Spleen (tissue), 11 donors: ENCODE results near the gene CEP250. TPM values are rescaled to one million over a fixed set of nuclear protein-coding genes. Genes with fewer than 3 reads are reported as not detected.

ENCODE experiments used
- DNase-seq: peaks from one replicate; pipeline ENCODE4 v3.0.0-alpha.2; 2020
- H3K27ac ChIP-seq, 8 donors: fragments of 200-600 bp; sonication (generic) in 7 of 8; 1 replicate in 4 of 8; 2 replicates in 4 of 8; pipeline versions ENCODE4 v1.5.0 to v1.8.0; 2016 to 2021; ENCODE audit warnings: inconsistent platforms in 4 of 8, mild to moderate bottlenecking in 4 of 8, moderate library complexity in 1 of 8
- H3K27me3 ChIP-seq, 7 donors: fragments of 200-600 bp; sonication (generic) in 6 of 7; replicated peaks in 1 of 7; 1 replicate in 4 of 7; 2 replicates in 3 of 7; pipeline versions ENCODE4 v1.5.0 to v1.8.0; 2016 to 2021; ENCODE audit warnings: inconsistent platforms in 3 of 7, mild to moderate bottlenecking in 1 of 7
- H3K36me3 ChIP-seq, 6 donors: fragments of 200-600 bp; sonication (generic) in 5 of 6; 1 replicate in 4 of 6; 2 replicates in 2 of 6; pipeline versions ENCODE4 v1.5.0 to v1.8.0; 2016 to 2021; ENCODE audit warnings: inconsistent platforms in 2 of 6
- H3K4me1 ChIP-seq, 6 donors: fragments of 200-600 bp; sonication (generic) in 5 of 6; 1 replicate in 3 of 6; 2 replicates in 3 of 6; pipeline versions ENCODE4 v1.5.0 to v1.8.0; 2016 to 2021; ENCODE audit warnings: inconsistent platforms in 3 of 6
- H3K4me3 ChIP-seq, 8 donors: fragments of 200-600 bp; sonication (generic) in 7 of 8; 1 replicate in 4 of 8; 2 replicates in 4 of 8; pipeline versions ENCODE4 v1.5.0 to v1.8.0; 2016 to 2021; ENCODE audit warnings: inconsistent platforms in 4 of 8, mild to moderate bottlenecking in 4 of 8, moderate library complexity in 2 of 8
- H3K9me3 ChIP-seq, 8 donors: fragments of 200-600 bp; sonication (generic) in 7 of 8; 1 replicate in 4 of 8; 2 replicates in 4 of 8; pipeline versions ENCODE4 v1.5.0 to v1.8.0; 2016 to 2021; ENCODE audit warnings: inconsistent platforms in 4 of 8
- POLR2A ChIP-seq, 3 donors: fragments of 450-650 bp; IDR thresholded peaks; one replicate each; pipeline ENCODE4 v1.5.1; 2017; ENCODE audit warnings: antibody characterized with exemption in 3 of 3, mild to moderate bottlenecking in 1 of 3
- POLR2AphosphoS5 ChIP-seq, 3 donors: sonication (generic); formaldehyde crosslinking; IDR thresholded peaks; one replicate each; pipeline ENCODE4 v1.5.1; 2017; ENCODE audit warnings: antibody characterized with exemption in 3 of 3
- WGBS, 5 donors: extraction: QIAGEN DNeasy Blood & Tissue Kit in 3 of 5; methylation state at CpG; one replicate each; pipeline versions ENCODE4 v1.1.5 to v1.1.7; 2013 to 2018; 5-methylcytosine and 5-hydroxymethylcytosine counted together
- intact Hi-C: fragments of 100-400 bp; cut with DNase I; formaldehyde crosslinking; loops from one replicate; pipeline ENCODE4 v1.15.0; 2023; ENCODE audit warnings: low total_unique reads
- polyA plus RNA-seq, 3 donors: library from polyadenylated mRNA; stranded (reverse); fragments of 200-250 nt; gene quantifications; one replicate each; pipeline ENCODE4 v1.2.1, GENCODE V29; 2013
- total RNA-seq, 7 donors: library from RNA; depleted of rRNA in 3 of 7; stranded (reverse); fragments of >200 nt in 3 of 7; fragmentation: NEBNext Ultra II Directional in 4 of 7; extraction: Animal tissue kit (Norgen Biotek cat#: 25700) in 4 of 7; gene quantifications; one replicate each; pipeline versions ENCODE4 v1.1.0 to v1.2.1, GENCODE V29; 2016 to 2021
- TF ChIP-seq, protein P1 (sequence below), 11 experiments: fragments of 200-600 bp in 7 of 11; fragments of 450-650 bp in 4 of 11; sonication (generic) in 4 of 11; IDR thresholded peaks in 8 of 11; conservative IDR thresholded peaks in 3 of 11; 1 replicate in 7 of 11; 2 replicates in 4 of 11; pipeline versions ENCODE4 v1.4.0 to v1.8.0; 2016 to 2021; ENCODE audit warnings: antibody characterized with exemption in 11 of 11, inconsistent platforms in 4 of 11, mild to moderate bottlenecking in 1 of 11
- donor health status: healthy with polysubstance abuse.
- donor health status: DM: no; HTN: no; CAD: no; lungs with moderate emphysema.
- donor health status: DM: no; HTN: no; CAD: no.
- donor health status: Bipolar disorder and iron deficiency.
- donor health status: healthy.
- donor health status: DM: no; HTN: no; CAD: no.
- donor health status: DM: yes; HTN: yes; CAD: no.

CEP250 gene
- total and polyA plus RNA-seq, 10 donors: 15.2 to 70.0 (median 45.7) TPM

- 69 to 74% (median 71%) methylated on average over 3 of the region's 3 CpGs for WGBS, 5 donors
Measured at GRCh38 chr20:35472209-35472608, 16.8 kb downstream of the CEP250 start.

DNA sequence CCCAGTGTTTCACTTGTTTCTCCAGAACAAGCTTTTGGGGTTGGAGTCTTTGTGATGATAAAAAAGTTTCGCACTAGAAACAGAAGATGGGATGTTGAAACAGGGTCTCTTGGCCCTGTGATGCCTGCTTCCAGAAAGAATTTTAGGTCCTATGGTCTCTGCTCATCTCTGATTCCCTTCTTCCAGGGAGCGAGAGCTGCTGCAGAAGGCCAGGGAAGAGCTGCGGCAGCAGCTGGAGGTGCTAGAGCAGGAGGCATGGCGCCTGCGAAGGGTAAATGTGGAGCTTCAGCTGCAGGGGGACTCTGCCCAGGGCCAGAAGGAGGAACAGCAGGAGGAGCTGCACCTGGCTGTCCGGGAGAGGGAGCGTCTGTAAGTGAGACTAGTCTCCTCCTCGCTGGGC is 18.3 kb downstream of the CEP250 start:
- no peak overlapping the region for H3K4me3 ChIP-seq
- peaks cover 0 to 11% (median 2%) of the 10 kb centered on the region in 6 donors for H3K4me1 ChIP-seq
- intact Hi-C loops: no loop called here
- H3K27ac ChIP-seq: no peak overlapping the region
- WGBS, 5 donors: 82 to 93% (median 85%) methylated on average over 8 of the region's 8 CpGs
- H3K9me3 ChIP-seq: no peaks in the 10 kb centered on the region
- H3K36me3 ChIP-seq: peaks cover 3 to 98% (median 50%) of the 10 kb centered on the region in 6 donors
- TF ChIP-seq POLR2AphosphoS5 (IDR thresholded peaks at IDR 0.05) (peak in 1 of 3 donors; percentile 22), POLR2A (IDR thresholded peaks at IDR 0.05) (no peak)
- TF ChIP-seq, protein P1, sequence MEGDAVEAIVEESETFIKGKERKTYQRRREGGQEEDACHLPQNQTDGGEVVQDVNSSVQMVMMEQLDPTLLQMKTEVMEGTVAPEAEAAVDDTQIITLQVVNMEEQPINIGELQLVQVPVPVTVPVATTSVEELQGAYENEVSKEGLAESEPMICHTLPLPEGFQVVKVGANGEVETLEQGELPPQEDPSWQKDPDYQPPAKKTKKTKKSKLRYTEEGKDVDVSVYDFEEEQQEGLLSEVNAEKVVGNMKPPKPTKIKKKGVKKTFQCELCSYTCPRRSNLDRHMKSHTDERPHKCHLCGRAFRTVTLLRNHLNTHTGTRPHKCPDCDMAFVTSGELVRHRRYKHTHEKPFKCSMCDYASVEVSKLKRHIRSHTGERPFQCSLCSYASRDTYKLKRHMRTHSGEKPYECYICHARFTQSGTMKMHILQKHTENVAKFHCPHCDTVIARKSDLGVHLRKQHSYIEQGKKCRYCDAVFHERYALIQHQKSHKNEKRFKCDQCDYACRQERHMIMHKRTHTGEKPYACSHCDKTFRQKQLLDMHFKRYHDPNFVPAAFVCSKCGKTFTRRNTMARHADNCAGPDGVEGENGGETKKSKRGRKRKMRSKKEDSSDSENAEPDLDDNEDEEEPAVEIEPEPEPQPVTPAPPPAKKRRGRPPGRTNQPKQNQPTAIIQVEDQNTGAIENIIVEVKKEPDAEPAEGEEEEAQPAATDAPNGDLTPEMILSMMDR (IDR thresholded peaks at IDR 0.05 in 8 of 11, conservative IDR thresholded peaks at IDR 0.05 in 3 of 11): no peak
- no peaks in the 10 kb centered on the region for H3K27me3 ChIP-seq
- no peak for DNase-seq

More at GRCh38 chr20:35472209-35472608, 16.8 kb downstream of the CEP250 start:
- intact Hi-C loops: no loop called here
- Histone ChIP-seq H3K27me3 (no peaks in the 10 kb centered on the region), H3K36me3 (peaks cover 0 to 97% (median 36%) of the 10 kb centered on the region in 6 donors), H3K4me3 (no peak overlapping the region), H3K4me1 (peaks cover 0 to 9% (median 2%) of the 10 kb centered on the region in 6 donors), H3K27ac (peak overlapping the region in 2 of 8 donors; percentile 1 to 26), H3K9me3 (no peaks in the 10 kb centered on the region)
- TF ChIP-seq POLR2A (IDR thresholded peaks at IDR 0.05) (no peak), POLR2AphosphoS5 (IDR thresholded peaks at IDR 0.05) (no peak)
- TF ChIP-seq, protein P1 (IDR thresholded peaks at IDR 0.05 in 8 of 11, conservative IDR thresholded peaks at IDR 0.05 in 3 of 11): no peak
- DNase-seq: no peak

DNA sequence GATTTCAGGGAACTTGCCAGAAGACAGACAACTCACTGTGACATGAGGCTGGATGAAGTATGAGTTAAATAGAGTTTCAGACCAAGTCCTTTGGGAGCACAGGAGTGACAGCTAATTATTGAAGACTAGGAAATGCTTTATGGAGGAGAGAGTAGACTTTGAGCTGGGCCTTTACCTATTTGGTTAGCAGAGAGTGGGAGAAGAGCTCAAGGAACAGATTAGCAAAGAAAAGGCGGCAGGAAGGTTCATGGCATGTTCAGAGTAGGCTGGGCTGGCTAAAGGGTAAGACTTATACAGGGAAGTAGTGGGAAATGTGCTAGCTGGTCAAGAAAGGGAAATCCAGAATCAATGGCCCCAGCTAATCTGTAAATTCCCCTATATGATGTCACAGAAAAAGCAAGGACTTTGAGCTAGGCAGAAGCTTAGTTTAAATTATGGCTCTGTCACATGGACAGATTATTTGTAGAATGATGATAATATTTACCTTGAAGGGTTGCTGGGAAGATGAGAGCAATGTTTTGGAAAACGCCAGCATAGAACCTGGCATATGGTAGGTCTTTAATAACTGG is 19.0 kb downstream of the CEP250 start:
- peaks cover 0 to 18% (median 5%) of the 10 kb centered on the region in 6 donors for H3K4me1 ChIP-seq
- no peak overlapping the region for H3K27ac ChIP-seq
- TF ChIP-seq POLR2AphosphoS5 (IDR thresholded peaks at IDR 0.05) (no peak), POLR2A (IDR thresholded peaks at IDR 0.05) (no peak)
- TF ChIP-seq, protein P1 (IDR thresholded peaks at IDR 0.05 in 8 of 11, conservative IDR thresholded peaks at IDR 0.05 in 3 of 11): no peak
- no peak for DNase-seq
- H3K36me3 ChIP-seq: peaks cover 3 to 98% (median 54%) of the 10 kb centered on the region in 6 donors
- 88 to 100% (median 93%) methylated on average over 2 of the region's 2 CpGs for WGBS, 5 donors
- intact Hi-C loops: no loop called here
- no peaks in the 10 kb centered on the region for H3K27me3 ChIP-seq
- H3K4me3 ChIP-seq: no peak overlapping the region
- H3K9me3 ChIP-seq: no peaks in the 10 kb centered on the region

GRCh38 chr20:35476288-35476687 is 20.9 kb downstream of the CEP250 start:
- Histone ChIP-seq H3K36me3 (peaks cover 3 to 98% (median 65%) of the 10 kb centered on the region in 6 donors), H3K4me3 (no peak overlapping the region), H3K4me1 (peaks cover 0 to 21% (median 8%) of the 10 kb centered on the region in 6 donors), H3K27me3 (no peaks in the 10 kb centered on the region), H3K9me3 (no peaks in the 10 kb centered on the region), H3K27ac (no peak overlapping the region)
- intact Hi-C loops: no loop called here
- TF ChIP-seq POLR2AphosphoS5 (IDR thresholded peaks at IDR 0.05) (no peak), POLR2A (IDR thresholded peaks at IDR 0.05) (no peak)
- TF ChIP-seq, protein P1 (IDR thresholded peaks at IDR 0.05 in 8 of 11, conservative IDR thresholded peaks at IDR 0.05 in 3 of 11): no peak
- 92 to 98% (median 95%) methylated on average over 4 of the region's 4 CpGs for WGBS, 5 donors
- no peak for DNase-seq
